Thoracic aorta (tissue), 2 donors: ENCODE results near the gene ADH7. TPM values are rescaled to one million over a fixed set of nuclear protein-coding genes. Genes with fewer than 3 reads are reported as not detected.

ENCODE experiments used
- ATAC-seq: fragments of 150-250 bp; one replicate; pipeline ENCODE4 v1.8.0; 2017; ENCODE audit warnings: low read depth; ENCODE audit not compliant: insufficient number of reproducible peaks, low FRiP score
- DNase-seq: peaks from one replicate; pipeline ENCODE4 v3.0.0-alpha.2; 2020; ENCODE audit warnings: low spot score
- H3K27ac ChIP-seq, 2 donors: fragments of 200-600 bp; sonication (generic); 1 replicate in 1 of 2; 2 replicates in 1 of 2; pipeline ENCODE4 v1.5.1; 2016; ENCODE audit warnings: mild to moderate bottlenecking in 2 of 2, moderate library complexity in 2 of 2
- H3K27me3 ChIP-seq: fragments of 200-600 bp; sonication (generic); replicated peaks from 2 replicates; pipeline ENCODE4 v1.6.0; 2016; ENCODE audit warnings: mild to moderate bottlenecking; ENCODE audit not compliant: insufficient read depth
- H3K36me3 ChIP-seq: fragments of 200-600 bp; sonication (generic); one replicate; pipeline ENCODE4 v1.5.1; 2016
- H3K4me1 ChIP-seq, 2 donors: fragments of 200-600 bp; sonication (generic); 1 replicate in 1 of 2; 2 replicates in 1 of 2; pipeline versions ENCODE4 v1.5.1 to v1.6.0; 2016; ENCODE audit warnings: low read depth in 2 of 2, mild to moderate bottlenecking in 1 of 2; ENCODE audit not compliant: control insufficient read depth in 1 of 2
- H3K4me3 ChIP-seq: fragments of 200-600 bp; sonication (generic); 2 replicates; pipeline ENCODE4 v1.5.1; 2016; ENCODE audit warnings: mild to moderate bottlenecking
- H3K9me3 ChIP-seq: fragments of 200-600 bp; sonication (generic); 2 replicates; pipeline ENCODE4 v1.5.1; 2016
- total RNA-seq, 2 donors: library from RNA; depleted of rRNA; stranded (reverse); fragments of >200 nt; gene quantifications; one replicate each; pipeline versions ENCODE4 v1.1.0 to v1.2.3, GENCODE V29; 2016
- TF ChIP-seq, protein P1 (sequence below): fragments of 200-600 bp; sonication (generic); IDR thresholded peaks from one replicate; pipeline ENCODE4 v1.5.1; 2019; ENCODE audit warnings: antibody characterized with exemption

The ADH7 gene
- total RNA-seq: not detected

- Histone ChIP-seq H3K9me3 (no peaks in the 10 kb centered on the region), H3K27me3 (no peaks in the 10 kb centered on the region), H3K27ac (no peak within 1 kb of the TSS), H3K36me3 (no peaks in the 10 kb centered on the region), H3K4me1 (no peaks in the 10 kb centered on the region), H3K4me3 (no peak within 1 kb of the TSS)
- DNase-seq: no peak
- no peak for ATAC-seq
- TF ChIP-seq, protein P1, sequence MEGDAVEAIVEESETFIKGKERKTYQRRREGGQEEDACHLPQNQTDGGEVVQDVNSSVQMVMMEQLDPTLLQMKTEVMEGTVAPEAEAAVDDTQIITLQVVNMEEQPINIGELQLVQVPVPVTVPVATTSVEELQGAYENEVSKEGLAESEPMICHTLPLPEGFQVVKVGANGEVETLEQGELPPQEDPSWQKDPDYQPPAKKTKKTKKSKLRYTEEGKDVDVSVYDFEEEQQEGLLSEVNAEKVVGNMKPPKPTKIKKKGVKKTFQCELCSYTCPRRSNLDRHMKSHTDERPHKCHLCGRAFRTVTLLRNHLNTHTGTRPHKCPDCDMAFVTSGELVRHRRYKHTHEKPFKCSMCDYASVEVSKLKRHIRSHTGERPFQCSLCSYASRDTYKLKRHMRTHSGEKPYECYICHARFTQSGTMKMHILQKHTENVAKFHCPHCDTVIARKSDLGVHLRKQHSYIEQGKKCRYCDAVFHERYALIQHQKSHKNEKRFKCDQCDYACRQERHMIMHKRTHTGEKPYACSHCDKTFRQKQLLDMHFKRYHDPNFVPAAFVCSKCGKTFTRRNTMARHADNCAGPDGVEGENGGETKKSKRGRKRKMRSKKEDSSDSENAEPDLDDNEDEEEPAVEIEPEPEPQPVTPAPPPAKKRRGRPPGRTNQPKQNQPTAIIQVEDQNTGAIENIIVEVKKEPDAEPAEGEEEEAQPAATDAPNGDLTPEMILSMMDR: no peak
Observed at GRCh38 chr4:99435154-99435553, at the start of gene ADH7. Gene ADH7, minus strand, starts transcription at chr4:99435342. Its CDS starts 109 bp downstream, at chr4:99435233.

GRCh38 chr4:99483636-99484035 lies 48.5 kb upstream of the ADH7 start:
- no peak overlapping the region for H3K27ac ChIP-seq
- peaks cover 24% of the 10 kb centered on the region for H3K9me3 ChIP-seq
- DNase-seq: no peak
- no peaks in the 10 kb centered on the region for H3K4me1 ChIP-seq
- H3K36me3 ChIP-seq: no peaks in the 10 kb centered on the region
- no peak for ATAC-seq
- H3K4me3 ChIP-seq: no peak overlapping the region
- no peaks in the 10 kb centered on the region for H3K27me3 ChIP-seq
- TF ChIP-seq, protein P1: no peak

DNA sequence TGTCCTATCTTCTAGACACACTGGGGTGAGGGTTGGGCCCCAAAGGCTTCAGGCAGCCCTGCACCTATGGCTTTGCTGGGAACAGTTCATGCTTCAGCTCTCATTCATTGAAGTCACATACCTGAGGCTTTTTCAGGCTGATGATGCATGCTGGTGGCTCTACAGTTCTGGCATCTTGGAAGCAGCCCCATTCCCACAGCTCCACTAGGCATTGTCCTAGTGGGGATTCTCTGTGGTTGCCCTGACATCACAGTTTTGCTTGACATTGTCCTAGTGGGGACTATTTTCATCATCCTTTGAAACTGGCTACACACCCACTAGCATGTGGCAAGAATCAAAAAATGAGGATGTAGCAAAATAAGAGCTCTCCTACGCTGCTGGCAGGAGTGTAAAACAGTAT lies 38.0 kb upstream of the ADH7 start:
- no peak overlapping the region for H3K27ac ChIP-seq
- no peak for ATAC-seq
- H3K36me3 ChIP-seq: no peaks in the 10 kb centered on the region
- H3K4me1 ChIP-seq: no peaks in the 10 kb centered on the region
- TF ChIP-seq, protein P1: no peak
- DNase-seq: no peak
- H3K27me3 ChIP-seq: no peaks in the 10 kb centered on the region
- H3K4me3 ChIP-seq: no peak overlapping the region
- H3K9me3 ChIP-seq: no peaks in the 10 kb centered on the region

GRCh38 chr4:99471896-99472295 lies 36.8 kb upstream of the ADH7 start:
- Histone ChIP-seq H3K27ac (no peak overlapping the region), H3K9me3 (no peaks in the 10 kb centered on the region), H3K27me3 (no peaks in the 10 kb centered on the region), H3K4me3 (no peak overlapping the region), H3K4me1 (no peaks in the 10 kb centered on the region), H3K36me3 (no peaks in the 10 kb centered on the region)
- TF ChIP-seq, protein P1: no peak
- DNase-seq: no peak
- no peak for ATAC-seq

- Histone ChIP-seq H3K27me3 (no peaks in the 10 kb centered on the region), H3K4me3 (no peak overlapping the region), H3K4me1 (no peaks in the 10 kb centered on the region), H3K36me3 (no peaks in the 10 kb centered on the region), H3K27ac (no peak overlapping the region), H3K9me3 (no peaks in the 10 kb centered on the region)
- no peak for DNase-seq
- no peak for ATAC-seq
- TF ChIP-seq, protein P1: no peak
Observed at GRCh38 chr4:99471349-99471748, 36.2 kb upstream of the ADH7 start.
